PFSK-1 (cell line): ENCODE data around the gene ZMYND19.

ENCODE experiments used
- FOXP2 ChIP-seq: optimal IDR thresholded peaks from 2 replicates; pipeline ENCODE3; 2011; ENCODE audit warnings: borderline replicate concordance, control low read depth, inconsistent platforms; ENCODE audit not compliant: insufficient read depth; ENCODE audit errors: extremely low read length, extremely low read depth
- POLR2AphosphoS5 ChIP-seq: IDR thresholded peaks from 2 replicates; pipeline ENCODE4 v1.6.1; 2012; ENCODE audit warnings: low read depth, mild to moderate bottlenecking, control low read depth, low read length, moderate library complexity
- SIN3A ChIP-seq: IDR thresholded peaks from 2 replicates; pipeline ENCODE4 v1.6.1; 2012; ENCODE audit warnings: mild to moderate bottlenecking, low read length, moderate library complexity, borderline replicate concordance; ENCODE audit not compliant: insufficient read depth
- TAF1 ChIP-seq: IDR thresholded peaks from 2 replicates; pipeline ENCODE4 v1.6.1; 2012; ENCODE audit warnings: low read length, control low read depth, borderline replicate concordance; ENCODE audit not compliant: insufficient read depth
- TF ChIP-seq, protein P1 (sequence below), 2 experiments: IDR thresholded peaks; 2 replicates each; pipeline versions ENCODE4 v1.6.1 to v1.8.0; 2011 to 2012; ENCODE audit warnings: low read depth in 2 of 2, low read length in 2 of 2, control low read depth in 1 of 2, inconsistent platforms in 1 of 2, mild to moderate bottlenecking in 1 of 2, moderate library complexity in 1 of 2; ENCODE audit not compliant: insufficient read depth in 1 of 2

Gene ZMYND19

DNA sequence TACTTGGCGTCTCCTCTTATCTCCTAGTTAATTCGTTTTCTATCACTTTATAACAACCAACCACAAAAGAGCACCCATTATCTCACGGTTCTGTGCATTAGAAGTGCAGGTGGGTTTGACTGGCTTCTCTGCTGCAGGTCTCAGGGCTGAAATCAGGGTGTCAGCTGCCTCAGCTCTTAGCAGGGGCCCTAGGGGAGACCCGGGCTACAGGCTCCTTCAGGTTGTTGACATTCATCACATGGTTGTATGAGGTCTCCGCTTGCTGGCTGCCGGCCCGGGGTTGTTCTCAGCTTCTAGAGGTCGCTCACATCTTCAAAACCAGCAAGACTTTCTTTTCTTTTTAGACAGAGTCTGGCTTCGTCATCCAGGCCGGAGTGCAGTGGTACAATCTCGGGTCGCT, 2.9 kb upstream of the ZMYND19 start:
- no peak for TF ChIP-seq SIN3A
- TF ChIP-seq, protein P1, sequence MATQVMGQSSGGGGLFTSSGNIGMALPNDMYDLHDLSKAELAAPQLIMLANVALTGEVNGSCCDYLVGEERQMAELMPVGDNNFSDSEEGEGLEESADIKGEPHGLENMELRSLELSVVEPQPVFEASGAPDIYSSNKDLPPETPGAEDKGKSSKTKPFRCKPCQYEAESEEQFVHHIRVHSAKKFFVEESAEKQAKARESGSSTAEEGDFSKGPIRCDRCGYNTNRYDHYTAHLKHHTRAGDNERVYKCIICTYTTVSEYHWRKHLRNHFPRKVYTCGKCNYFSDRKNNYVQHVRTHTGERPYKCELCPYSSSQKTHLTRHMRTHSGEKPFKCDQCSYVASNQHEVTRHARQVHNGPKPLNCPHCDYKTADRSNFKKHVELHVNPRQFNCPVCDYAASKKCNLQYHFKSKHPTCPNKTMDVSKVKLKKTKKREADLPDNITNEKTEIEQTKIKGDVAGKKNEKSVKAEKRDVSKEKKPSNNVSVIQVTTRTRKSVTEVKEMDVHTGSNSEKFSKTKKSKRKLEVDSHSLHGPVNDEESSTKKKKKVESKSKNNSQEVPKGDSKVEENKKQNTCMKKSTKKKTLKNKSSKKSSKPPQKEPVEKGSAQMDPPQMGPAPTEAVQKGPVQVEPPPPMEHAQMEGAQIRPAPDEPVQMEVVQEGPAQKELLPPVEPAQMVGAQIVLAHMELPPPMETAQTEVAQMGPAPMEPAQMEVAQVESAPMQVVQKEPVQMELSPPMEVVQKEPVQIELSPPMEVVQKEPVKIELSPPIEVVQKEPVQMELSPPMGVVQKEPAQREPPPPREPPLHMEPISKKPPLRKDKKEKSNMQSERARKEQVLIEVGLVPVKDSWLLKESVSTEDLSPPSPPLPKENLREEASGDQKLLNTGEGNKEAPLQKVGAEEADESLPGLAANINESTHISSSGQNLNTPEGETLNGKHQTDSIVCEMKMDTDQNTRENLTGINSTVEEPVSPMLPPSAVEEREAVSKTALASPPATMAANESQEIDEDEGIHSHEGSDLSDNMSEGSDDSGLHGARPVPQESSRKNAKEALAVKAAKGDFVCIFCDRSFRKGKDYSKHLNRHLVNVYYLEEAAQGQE (IDR thresholded peaks at IDR 0.05; ENCODE audit: insufficient read depth in 1 of 2, low read depth in 2 of 2, low read length in 2 of 2) = no peak
- no peak for TF ChIP-seq FOXP2
- no peak for TF ChIP-seq TAF1
- no peak for TF ChIP-seq POLR2AphosphoS5

DNA sequence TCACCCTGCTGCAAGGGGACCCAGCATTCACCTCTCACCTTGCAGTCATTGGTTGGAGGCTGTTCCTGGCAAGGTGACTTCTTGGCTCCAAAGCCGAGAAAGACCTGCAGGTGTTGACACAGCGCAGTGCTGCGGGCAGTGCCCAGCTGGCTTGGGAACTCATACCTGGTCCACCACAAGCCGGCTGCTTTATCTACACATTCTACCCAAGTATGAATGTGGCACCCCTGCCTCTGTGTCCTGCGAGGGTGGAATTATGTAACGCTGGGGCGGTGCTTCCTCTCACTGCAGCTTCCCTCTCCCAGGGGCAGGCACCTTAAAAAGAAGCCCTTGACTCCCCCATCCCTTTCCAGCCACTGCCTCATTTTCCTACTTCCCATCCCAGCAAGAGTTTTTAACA, 2.5 kb upstream of the ZMYND19 start:
- TF ChIP-seq SIN3A (no peak), FOXP2 (no peak), TAF1 (no peak)

DNA sequence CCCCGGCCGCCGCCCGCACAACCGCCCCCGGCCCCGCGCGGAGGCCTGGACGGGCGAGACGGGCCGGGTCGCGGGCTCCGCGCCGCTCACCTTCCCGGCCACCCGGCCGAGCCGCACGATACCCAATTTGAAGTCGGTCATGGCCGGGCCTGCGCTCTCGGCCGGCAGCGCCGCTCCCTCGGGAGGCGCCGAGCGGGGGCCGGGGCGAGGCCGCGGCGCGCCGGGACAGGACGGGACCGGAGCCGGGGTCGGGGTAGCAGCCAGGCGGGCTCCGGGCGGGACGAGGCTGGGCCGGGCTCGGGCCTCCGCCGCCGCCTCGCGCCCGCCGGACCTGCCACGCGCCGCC, 216 bp downstream of the ZMYND19 start:
- TF ChIP-seq, protein P1 (IDR thresholded peaks at IDR 0.05; ENCODE audit: insufficient read depth in 1 of 2, low read depth in 2 of 2, low read length in 2 of 2) = no peak
- no peak for TF ChIP-seq POLR2AphosphoS5
- no peak for TF ChIP-seq TAF1
- no peak for TF ChIP-seq SIN3A
- no peak for TF ChIP-seq FOXP2

DNA sequence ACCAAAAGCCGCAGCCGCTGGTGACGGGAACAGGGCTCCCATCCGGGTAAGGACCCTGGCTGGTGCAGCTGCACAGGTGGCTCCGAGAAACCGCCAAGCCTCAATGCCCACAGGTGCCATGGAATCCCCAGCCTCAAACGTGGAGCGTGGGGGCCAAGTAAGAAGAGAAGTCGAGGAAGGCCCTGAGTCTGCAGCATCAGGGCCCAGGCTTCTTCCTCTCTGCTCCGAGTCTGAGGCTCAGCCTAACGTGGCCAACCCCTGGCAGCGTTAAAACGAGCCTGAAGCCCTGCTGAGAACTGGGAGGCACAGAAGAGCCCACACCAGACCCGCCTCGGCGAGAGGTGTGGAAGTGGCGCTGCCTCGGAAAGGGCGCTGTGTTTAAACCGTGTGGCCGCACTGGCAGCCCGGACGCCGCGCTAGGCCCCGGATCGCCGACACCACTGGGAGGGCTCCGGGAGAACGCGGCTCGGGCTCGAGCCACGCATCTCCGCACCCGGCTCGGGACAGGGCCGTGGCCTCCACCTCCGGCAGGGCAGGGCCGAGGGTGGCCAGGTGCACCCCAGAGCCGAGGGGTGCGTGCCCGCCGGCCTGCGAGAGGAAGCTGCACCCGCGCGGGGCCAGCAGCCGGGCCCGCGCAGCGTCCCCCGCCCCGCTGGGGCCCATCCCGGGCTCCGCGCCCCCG, 730 bp downstream of the ZMYND19 start:
- TF ChIP-seq POLR2AphosphoS5 = no peak
- TF ChIP-seq TAF1 = no peak
- no peak for TF ChIP-seq FOXP2
- TF ChIP-seq, protein P1 (IDR thresholded peaks at IDR 0.05; ENCODE audit: insufficient read depth in 1 of 2, low read depth in 2 of 2, low read length in 2 of 2) = no peak
- TF ChIP-seq SIN3A = no peak

DNA sequence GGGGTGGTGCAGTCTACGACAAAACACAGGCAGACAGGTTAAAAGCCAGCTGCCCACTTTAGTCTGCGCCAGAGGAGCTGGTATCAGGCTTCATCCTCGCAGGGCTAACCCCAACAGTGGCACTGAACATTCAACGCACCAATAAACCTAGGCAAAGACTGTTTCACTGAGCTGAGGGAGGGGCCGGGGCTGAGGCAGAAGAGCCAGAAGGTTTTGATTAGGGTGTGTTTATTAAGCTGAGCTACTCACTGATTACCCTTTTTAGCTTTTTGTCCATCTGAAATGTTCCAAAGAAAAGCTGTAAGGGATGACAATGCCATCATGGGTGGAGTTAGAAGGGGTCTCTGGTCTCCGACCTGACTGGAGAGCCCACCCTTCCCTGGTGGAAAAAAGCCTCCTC, 1.4 kb downstream of the ZMYND19 start:
- no peak for TF ChIP-seq FOXP2
- TF ChIP-seq, protein P1 (IDR thresholded peaks at IDR 0.05; ENCODE audit: insufficient read depth in 1 of 2, low read depth in 2 of 2, low read length in 2 of 2) = no peak
- no peak for TF ChIP-seq TAF1
- TF ChIP-seq POLR2AphosphoS5 = no peak
- TF ChIP-seq SIN3A = no peak

- TF ChIP-seq FOXP2 (no peak), TAF1 (no peak), SIN3A (no peak), POLR2AphosphoS5 (no peak)
- TF ChIP-seq, protein P1 (IDR thresholded peaks at IDR 0.05; ENCODE audit: insufficient read depth in 1 of 2, low read depth in 2 of 2, low read length in 2 of 2) = no peak
Measured at GRCh38 chr9:137588311-137588710, 2.0 kb downstream of the ZMYND19 start.
